HG02938 (cell line): Measurements from ENCODE around the gene SCAND1.
"Not testable (repeated sequence)": the region's sequence is repeated elsewhere in the genome, so short reads cannot be mapped to it uniquely, and the experiment has no call there.

Experiments
- ATAC-seq: cut with Tn5 transposase; IDR thresholded peaks from one replicate; pipeline ENCODE4 v1.9.1; 2021; ENCODE audit warnings: mild to moderate bottlenecking, moderate library complexity; ENCODE audit not compliant: unreplicated experiment

Gene SCAND1

GRCh38 chr20:35954200-35954906 lies at the start of gene SCAND1:
TSS of gene SCAND1 (minus strand) at chr20:35954502. CDS start at chr20:35954284, 218 bp downstream.
- ATAC-seq: peak; percentile 84

- no peak for ATAC-seq
Observed at GRCh38 chr20:36004045-36004444, 49.7 kb upstream of the SCAND1 start.

- no peak for ATAC-seq
Observed at GRCh38 chr20:36002855-36003254, 48.6 kb upstream of the SCAND1 start.

- not testable (repeated sequence) for ATAC-seq
Observed at GRCh38 chr20:36001331-36001730, 47.0 kb upstream of the SCAND1 start.

- not testable (repeated sequence) for ATAC-seq
Observed at GRCh38 chr20:35996492-35996891, 42.2 kb upstream of the SCAND1 start.

GRCh38 chr20:35994994-35995453 lies 40.7 kb upstream of the SCAND1 start:
- ATAC-seq: no peak

- ATAC-seq: no peak
Observed at GRCh38 chr20:35992713-35993335, 38.5 kb upstream of the SCAND1 start.

- no peak for ATAC-seq
Observed at GRCh38 chr20:35991142-35991771, 37.0 kb upstream of the SCAND1 start.

GRCh38 chr20:35988910-35989463 lies 34.7 kb upstream of the SCAND1 start:
- ATAC-seq: no peak

GRCh38 chr20:35985806-35986205 lies 31.5 kb upstream of the SCAND1 start:
- no peak for ATAC-seq

- ATAC-seq: no peak
Observed at GRCh38 chr20:35984382-35984781, 30.1 kb upstream of the SCAND1 start.

GRCh38 chr20:35981969-35982368 lies 27.7 kb upstream of the SCAND1 start:
- no peak for ATAC-seq

GRCh38 chr20:35979544-35979943 lies 25.2 kb upstream of the SCAND1 start:
- ATAC-seq: no peak

- ATAC-seq: no peak
Observed at GRCh38 chr20:35978041-35978513, 23.8 kb upstream of the SCAND1 start.

GRCh38 chr20:35975576-35976373 lies 21.5 kb upstream of the SCAND1 start:
- no peak for ATAC-seq

GRCh38 chr20:35974256-35974655 lies 20.0 kb upstream of the SCAND1 start:
- no peak for ATAC-seq

GRCh38 chr20:35972462-35972861 lies 18.2 kb upstream of the SCAND1 start:
- ATAC-seq: no peak

- no peak for ATAC-seq
Observed at GRCh38 chr20:35971981-35972380, 17.7 kb upstream of the SCAND1 start.

GRCh38 chr20:35968930-35969329 lies 14.6 kb upstream of the SCAND1 start:
- ATAC-seq: no peak

GRCh38 chr20:35967979-35968640 lies 13.8 kb upstream of the SCAND1 start, which contains the start of gene CNBD2:
TSS of gene CNBD2 (plus strand) at chr20:35968590. CDS start at chr20:35968763, 173 bp downstream.
- ATAC-seq: no peak
